ENCODE data around the gene SMOC1.

GRCh38 chr14:70049605-70050004 lies 170.4 kb downstream of the SMOC1 start:
- TF ChIP-seq CTCF (IDR thresholded peaks at IDR 0.05), result no peak
- no peak for TF ChIP-seq POLR2A (IDR thresholded peaks at IDR 0.05)
- TF ChIP-seq POLR2AphosphoS5 (IDR thresholded peaks at IDR 0.05), result no peak
- TF ChIP-seq EP300 (IDR thresholded peaks at IDR 0.05), result no peak

Measured in sigmoid colon (tissue), 4 donors.